Measurements from ENCODE around the gene OR10A6. TPM values are rescaled to one million over a fixed set of nuclear protein-coding genes. Genes with fewer than 3 reads are reported as not detected.

Gene OR10A6
- total RNA-seq, 1 donor, result 0.18 TPM

DNA sequence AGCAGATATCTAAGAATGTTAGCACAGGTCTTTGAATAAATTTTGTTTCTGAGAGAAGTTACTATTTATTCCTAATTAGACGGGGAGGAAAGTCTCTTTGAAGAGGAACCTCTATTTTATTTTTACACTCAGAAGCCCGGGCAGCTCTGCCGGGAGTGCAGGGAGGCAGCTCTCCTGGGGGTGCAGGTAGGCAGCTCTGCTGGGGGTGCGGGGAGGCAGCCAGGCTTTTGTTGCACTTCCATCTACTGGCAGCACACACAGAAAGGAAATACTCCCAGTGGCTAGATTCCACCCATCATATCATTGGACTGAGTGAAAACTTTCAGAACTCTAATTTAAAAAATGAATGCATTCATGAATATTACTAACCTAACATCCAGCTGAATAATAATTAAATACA, 24.6 kb downstream of the OR10A6 start:
- no peak for DNase-seq (ENCODE audit: low read depth)
- TF ChIP-seq, protein P1, sequence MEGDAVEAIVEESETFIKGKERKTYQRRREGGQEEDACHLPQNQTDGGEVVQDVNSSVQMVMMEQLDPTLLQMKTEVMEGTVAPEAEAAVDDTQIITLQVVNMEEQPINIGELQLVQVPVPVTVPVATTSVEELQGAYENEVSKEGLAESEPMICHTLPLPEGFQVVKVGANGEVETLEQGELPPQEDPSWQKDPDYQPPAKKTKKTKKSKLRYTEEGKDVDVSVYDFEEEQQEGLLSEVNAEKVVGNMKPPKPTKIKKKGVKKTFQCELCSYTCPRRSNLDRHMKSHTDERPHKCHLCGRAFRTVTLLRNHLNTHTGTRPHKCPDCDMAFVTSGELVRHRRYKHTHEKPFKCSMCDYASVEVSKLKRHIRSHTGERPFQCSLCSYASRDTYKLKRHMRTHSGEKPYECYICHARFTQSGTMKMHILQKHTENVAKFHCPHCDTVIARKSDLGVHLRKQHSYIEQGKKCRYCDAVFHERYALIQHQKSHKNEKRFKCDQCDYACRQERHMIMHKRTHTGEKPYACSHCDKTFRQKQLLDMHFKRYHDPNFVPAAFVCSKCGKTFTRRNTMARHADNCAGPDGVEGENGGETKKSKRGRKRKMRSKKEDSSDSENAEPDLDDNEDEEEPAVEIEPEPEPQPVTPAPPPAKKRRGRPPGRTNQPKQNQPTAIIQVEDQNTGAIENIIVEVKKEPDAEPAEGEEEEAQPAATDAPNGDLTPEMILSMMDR (IDR thresholded peaks at IDR 0.05; ENCODE audit: insufficient read depth, low read length), result no peak
- no peak overlapping the region for H3K4me3 ChIP-seq (ENCODE audit: low read depth, low read length)

DNA sequence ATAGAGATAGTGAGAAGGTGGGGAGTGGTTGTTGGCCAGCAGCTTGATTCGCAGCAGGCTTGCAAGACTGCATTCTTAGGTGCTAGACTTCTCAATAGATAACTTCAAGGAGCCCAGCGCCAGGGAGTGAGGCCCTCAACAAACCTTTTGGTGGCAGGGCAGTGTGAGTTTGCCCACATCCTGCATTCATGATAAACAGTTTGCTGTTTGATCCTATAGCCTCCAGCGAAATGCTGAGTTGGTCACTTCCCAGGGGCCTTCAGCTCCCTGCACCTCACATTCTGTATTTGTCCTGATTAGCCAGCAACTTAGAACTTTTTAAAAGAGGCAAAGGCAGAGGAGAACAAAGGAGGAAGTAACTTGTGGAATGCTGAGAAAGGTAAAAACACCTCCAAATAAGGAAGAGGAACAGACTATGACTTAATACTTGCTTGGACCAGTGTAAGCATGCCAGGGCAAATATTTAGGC, 25.1 kb downstream of the OR10A6 start:
- no peak overlapping the region for H3K4me3 ChIP-seq (ENCODE audit: low read depth, low read length)
- TF ChIP-seq, protein P1 (IDR thresholded peaks at IDR 0.05; ENCODE audit: insufficient read depth, low read length), result no peak
- DNase-seq (ENCODE audit: low read depth), result no peak

DNA sequence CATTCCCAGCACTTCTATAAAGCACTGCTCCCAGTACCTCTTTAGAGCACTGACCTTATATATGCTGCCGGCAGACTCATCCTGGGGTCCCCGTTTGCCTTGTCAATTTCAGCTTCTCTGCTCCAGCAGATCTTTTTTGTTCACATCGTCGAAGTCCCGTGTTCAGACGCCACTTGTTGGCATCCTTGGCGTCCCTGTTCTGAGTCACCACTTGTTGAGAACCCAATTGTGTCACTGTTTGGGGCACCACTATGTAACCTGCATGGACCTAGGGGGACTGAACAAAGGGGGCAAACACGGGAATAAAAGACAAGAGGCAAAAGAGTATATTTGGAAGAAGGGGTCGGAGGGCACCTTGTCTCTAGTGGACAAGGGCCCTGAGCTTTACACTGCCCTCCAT, 25.5 kb downstream of the OR10A6 start:
- DNase-seq (ENCODE audit: low read depth), result no peak
- TF ChIP-seq, protein P1 (IDR thresholded peaks at IDR 0.05; ENCODE audit: insufficient read depth, low read length), result no peak
- H3K4me3 ChIP-seq (ENCODE audit: low read depth, low read length), result no peak overlapping the region

DNA sequence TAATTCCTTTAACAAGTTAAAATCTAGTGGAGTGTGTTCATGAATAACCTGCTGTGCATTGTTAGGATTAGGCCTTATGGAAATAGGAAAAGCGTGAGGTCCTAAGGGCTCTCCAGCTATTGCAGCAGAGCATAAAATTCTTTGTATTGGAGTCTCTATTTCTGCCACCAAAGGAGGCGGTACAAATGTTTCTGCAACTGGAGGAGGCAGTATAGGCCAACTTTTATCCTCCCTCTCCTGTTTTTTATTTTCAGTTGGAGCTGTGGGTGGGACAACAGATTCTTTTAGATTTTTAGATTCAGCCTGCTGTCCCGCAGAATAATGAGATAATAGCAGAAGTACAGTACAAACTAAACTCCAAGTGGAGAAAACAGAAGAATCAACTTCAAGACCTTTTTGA, 26.2 kb downstream of the OR10A6 start:
- TF ChIP-seq, protein P1 (IDR thresholded peaks at IDR 0.05; ENCODE audit: insufficient read depth, low read length), result peak; percentile 63
- no peak overlapping the region for H3K4me3 ChIP-seq (ENCODE audit: low read depth, low read length)
- DNase-seq (ENCODE audit: low read depth), result peak; percentile 79

DNA sequence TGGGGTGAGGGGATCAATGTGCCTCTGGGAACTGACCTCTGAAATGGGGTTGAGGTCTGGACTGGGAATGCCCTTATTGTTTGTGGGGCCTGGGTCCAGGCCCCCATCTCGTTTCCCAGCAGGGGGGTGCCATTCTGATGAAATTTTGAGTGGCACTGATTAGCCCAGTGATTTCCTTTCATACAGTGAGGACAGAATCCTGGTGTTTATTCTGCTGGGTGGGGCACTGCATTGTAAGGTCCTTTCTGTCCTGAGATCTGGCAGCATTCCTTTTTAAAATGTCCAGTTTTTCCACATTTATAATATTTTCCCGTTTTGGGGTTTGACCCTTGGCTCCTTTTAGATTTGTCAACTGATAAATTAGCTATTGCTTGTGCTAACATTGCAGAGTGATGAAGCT, 27.1 kb downstream of the OR10A6 start:
- DNase-seq (ENCODE audit: low read depth), result no peak
- TF ChIP-seq, protein P1 (IDR thresholded peaks at IDR 0.05; ENCODE audit: insufficient read depth, low read length), result no peak
- no peak overlapping the region for H3K4me3 ChIP-seq (ENCODE audit: low read depth, low read length)

DNA sequence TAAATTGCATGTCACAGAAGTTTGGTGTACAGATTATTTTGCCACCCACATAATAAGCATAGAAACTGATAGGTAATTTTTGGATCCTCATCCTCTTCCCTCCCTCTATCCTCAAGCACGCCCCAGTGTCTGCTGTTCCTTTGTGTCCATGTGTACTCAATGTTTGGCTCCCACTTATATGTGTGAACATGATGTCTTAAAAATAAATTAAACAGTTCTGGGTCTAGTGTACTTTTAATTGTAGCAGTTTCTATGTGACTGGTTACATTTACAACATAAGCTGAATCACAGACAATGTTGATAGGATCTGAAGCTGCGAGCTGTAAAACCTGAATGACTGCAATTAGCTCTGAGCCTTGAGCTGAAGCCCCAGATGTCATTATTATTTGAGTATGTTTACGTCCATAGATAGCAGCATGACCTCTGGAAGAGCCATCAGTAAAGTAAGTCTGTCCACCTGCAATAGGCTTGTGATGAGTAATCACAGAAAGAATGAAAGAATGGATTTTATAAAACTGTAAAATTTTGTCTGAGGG, 29.7 kb downstream of the OR10A6 start:
- TF ChIP-seq, protein P1 (IDR thresholded peaks at IDR 0.05; ENCODE audit: insufficient read depth, low read length), result no peak
- DNase-seq (ENCODE audit: low read depth), result no peak
- no peak overlapping the region for H3K4me3 ChIP-seq (ENCODE audit: low read depth, low read length)

DNA sequence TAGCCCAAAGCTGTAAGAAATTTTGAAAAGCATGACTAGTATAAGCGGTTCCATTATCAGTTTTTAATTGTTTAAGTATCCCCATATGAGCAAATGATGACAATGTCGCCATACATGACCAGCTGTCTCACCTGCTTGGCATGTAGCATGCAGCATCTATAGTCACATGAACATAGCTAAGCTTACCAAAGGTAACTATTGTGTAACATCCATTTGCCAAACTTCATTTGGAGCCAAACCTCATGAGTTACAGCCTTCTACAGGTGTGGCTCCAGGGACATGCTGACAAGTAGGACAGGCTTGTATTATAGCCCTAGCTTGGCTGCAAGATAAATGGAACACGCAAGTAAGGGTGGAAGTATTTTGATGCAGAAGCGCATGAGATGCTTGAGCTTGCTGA, 30.4 kb downstream of the OR10A6 start:
- no peak overlapping the region for H3K4me3 ChIP-seq (ENCODE audit: low read depth, low read length)
- TF ChIP-seq, protein P1 (IDR thresholded peaks at IDR 0.05; ENCODE audit: insufficient read depth, low read length), result no peak
- DNase-seq (ENCODE audit: low read depth), result no peak
